Nephron progenitor cell (in vitro differentiated cells): ENCODE measurements around the gene CA7.
"Not testable (repeated sequence)": the region's sequence is repeated elsewhere in the genome, so short reads cannot be mapped to it uniquely, and the experiment has no call there.

ENCODE experiments used
- DNase-seq: peaks from one replicate; pipeline ENCODE4 v3.0.0; 2021
- H3K27ac Mint-ChIP-seq: 2 replicates; pipeline ENCODE4 v1.8.0; 2021; ENCODE audit warnings: mild to moderate bottlenecking, moderate library complexity, mixed read lengths
- H3K27me3 Mint-ChIP-seq: 2 replicates; pipeline ENCODE4 v1.8.0; 2021; ENCODE audit warnings: mild to moderate bottlenecking, low read depth, mixed read lengths; ENCODE audit not compliant: poor library complexity
- H3K36me3 Mint-ChIP-seq: 2 replicates; pipeline ENCODE4 v1.8.0; 2021; ENCODE audit warnings: low read depth, mixed read lengths
- H3K4me1 Mint-ChIP-seq: 2 replicates; pipeline ENCODE4 v1.8.0; 2021; ENCODE audit warnings: mixed read lengths
- H3K4me3 Mint-ChIP-seq: 2 replicates; pipeline ENCODE4 v1.8.0; 2021; ENCODE audit warnings: mild to moderate bottlenecking, moderate library complexity, mixed read lengths
- H3K9me3 Mint-ChIP-seq: 2 replicates; pipeline ENCODE4 v1.8.0; 2021; ENCODE audit warnings: mild to moderate bottlenecking, moderate library complexity, mixed read lengths
- TF ChIP-seq, protein P1 (sequence below): fragments of 200-600 bp; sonication (generic); IDR thresholded peaks from 2 replicates; pipeline ENCODE4 v1.5.0; 2021; ENCODE audit warnings: antibody characterized with exemption

Gene CA7

DNA sequence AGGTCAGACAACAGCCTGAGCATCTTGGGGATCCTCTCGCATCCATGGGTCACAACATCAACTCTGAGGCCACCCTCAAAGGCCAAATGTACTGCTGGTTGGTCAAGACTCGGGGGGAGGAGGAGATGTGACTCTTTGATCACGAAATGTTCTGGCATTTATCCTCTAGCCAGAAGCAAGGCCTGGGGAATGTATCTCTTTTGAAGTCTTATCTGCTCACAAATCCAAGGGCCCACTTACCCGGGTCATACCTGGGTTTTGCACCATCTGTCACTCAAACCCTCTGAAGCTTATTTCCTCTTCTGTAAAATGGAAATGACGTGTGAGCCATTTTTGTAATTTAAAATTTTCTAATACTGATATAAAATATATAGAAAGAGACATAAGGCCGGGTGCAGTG lies 13.2 kb downstream of the CA7 start:
- Mint-ChIP-seq H3K4me1 (no peaks in the 10 kb centered on the region), H3K9me3 (no peaks in the 10 kb centered on the region), H3K27me3 (peaks cover 3% of the 10 kb centered on the region), H3K4me3 (no peak overlapping the region), H3K27ac (no peak overlapping the region), H3K36me3 (no peaks in the 10 kb centered on the region)
- DNase-seq = no peak
- TF ChIP-seq, protein P1, sequence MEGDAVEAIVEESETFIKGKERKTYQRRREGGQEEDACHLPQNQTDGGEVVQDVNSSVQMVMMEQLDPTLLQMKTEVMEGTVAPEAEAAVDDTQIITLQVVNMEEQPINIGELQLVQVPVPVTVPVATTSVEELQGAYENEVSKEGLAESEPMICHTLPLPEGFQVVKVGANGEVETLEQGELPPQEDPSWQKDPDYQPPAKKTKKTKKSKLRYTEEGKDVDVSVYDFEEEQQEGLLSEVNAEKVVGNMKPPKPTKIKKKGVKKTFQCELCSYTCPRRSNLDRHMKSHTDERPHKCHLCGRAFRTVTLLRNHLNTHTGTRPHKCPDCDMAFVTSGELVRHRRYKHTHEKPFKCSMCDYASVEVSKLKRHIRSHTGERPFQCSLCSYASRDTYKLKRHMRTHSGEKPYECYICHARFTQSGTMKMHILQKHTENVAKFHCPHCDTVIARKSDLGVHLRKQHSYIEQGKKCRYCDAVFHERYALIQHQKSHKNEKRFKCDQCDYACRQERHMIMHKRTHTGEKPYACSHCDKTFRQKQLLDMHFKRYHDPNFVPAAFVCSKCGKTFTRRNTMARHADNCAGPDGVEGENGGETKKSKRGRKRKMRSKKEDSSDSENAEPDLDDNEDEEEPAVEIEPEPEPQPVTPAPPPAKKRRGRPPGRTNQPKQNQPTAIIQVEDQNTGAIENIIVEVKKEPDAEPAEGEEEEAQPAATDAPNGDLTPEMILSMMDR = no peak

DNA sequence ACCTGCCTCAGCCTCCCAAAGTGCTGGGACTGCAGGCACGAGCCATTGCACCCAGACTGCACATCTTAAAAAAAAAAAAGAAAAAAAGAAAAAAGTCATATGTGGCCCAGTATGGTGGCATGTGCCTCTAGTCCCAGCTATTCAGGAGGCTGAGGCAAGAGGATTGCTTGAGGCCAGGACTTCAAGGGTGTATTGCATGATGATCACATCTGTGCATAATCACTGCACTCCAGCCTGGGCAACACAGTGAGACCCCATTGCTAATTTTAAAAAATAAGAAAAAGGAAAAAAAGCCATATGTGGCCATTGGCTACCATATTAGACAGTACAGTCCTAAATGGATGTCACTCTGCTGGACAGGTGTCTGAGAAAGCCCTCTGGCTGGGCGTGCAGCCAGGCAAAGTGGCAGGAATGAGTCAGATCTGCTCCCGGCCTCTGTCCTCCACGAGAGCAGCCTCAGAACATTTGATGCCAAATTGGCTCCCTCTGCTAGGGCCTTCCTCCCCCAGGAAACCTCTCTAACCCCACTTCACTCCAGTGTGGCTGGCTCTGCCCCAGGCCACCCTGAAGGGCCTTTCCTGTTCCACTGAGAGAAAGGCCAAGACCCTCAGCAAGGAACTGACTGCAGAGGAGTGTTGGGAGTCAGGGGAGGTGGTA lies 14.7 kb downstream of the CA7 start:
- H3K27me3 Mint-ChIP-seq = peaks cover 3% of the 10 kb centered on the region
- no peak for DNase-seq
- no peaks in the 10 kb centered on the region for H3K36me3 Mint-ChIP-seq
- H3K9me3 Mint-ChIP-seq = no peaks in the 10 kb centered on the region
- H3K4me1 Mint-ChIP-seq = no peaks in the 10 kb centered on the region
- TF ChIP-seq, protein P1 = no peak
- H3K27ac Mint-ChIP-seq = peak overlapping the region; percentile 32
- no peak overlapping the region for H3K4me3 Mint-ChIP-seq

DNA sequence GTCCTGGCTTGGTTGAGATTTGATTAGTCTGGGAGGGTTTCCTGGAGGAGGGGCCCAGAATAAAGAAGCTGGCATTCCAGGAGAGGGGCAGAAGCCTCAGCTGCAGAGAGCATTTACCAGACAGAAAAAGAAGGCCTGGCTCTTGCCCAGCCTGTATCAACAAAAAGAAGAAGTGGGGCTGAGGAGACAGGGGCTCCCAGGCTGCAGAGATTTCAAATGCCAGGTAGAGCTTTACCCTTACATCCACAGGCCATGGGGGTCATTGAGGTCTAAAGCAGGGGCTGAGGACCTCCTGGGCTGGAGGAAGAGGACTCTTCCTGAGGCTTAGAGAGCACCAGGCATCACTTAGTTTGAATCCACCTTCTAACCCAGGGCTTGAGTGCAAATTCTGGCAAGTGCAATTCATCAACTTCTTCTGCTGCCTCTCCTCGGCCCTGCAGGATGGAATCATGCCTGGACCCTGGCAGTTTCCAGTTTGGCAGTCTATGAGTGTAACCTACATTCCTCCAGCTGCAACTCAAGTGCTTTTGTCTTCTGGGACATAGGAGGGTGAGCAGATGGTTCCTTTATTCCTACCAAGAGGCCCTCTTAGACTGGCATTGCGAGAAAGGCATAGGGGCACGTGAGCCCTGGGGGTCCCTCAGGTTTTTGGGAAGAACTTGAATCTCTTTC lies 15.3 kb downstream of the CA7 start:
- no peaks in the 10 kb centered on the region for H3K9me3 Mint-ChIP-seq
- H3K36me3 Mint-ChIP-seq = no peaks in the 10 kb centered on the region
- H3K4me1 Mint-ChIP-seq = no peaks in the 10 kb centered on the region
- TF ChIP-seq, protein P1 = no peak
- peaks cover 2% of the 10 kb centered on the region for H3K27me3 Mint-ChIP-seq
- no peak overlapping the region for H3K4me3 Mint-ChIP-seq
- peak overlapping the region; percentile 32 for H3K27ac Mint-ChIP-seq
- DNase-seq = no peak

DNA sequence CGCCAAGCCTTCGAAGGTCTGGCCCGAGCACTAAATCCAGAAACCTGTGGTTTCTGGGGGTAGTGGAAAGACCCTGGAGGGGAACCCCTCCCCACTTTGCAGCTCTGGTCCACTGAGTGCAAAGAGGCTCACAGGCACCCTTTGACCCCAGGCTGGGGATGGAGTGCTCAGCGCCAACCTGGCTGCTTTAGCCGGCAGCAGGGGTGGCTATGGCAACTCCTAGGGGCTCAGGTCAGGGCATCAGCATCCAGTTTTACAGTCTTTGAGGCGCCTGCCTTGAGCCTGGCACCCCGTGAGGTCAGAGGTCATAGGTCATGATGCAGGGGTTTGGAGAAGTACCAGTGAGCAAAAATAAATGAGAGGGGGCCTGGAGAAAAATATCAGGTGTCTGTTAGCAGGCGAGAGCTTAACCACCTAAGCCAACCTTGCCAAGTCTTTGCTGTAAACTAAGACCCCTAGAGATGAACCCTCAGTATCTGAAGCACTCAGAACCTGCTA lies 17.9 kb downstream of the CA7 start:
- Mint-ChIP-seq H3K36me3 (no peaks in the 10 kb centered on the region), H3K4me3 (no peak overlapping the region), H3K27ac (no peak overlapping the region), H3K27me3 (no peaks in the 10 kb centered on the region), H3K4me1 (no peaks in the 10 kb centered on the region), H3K9me3 (no peaks in the 10 kb centered on the region)
- TF ChIP-seq, protein P1 = no peak
- DNase-seq = no peak

DNA sequence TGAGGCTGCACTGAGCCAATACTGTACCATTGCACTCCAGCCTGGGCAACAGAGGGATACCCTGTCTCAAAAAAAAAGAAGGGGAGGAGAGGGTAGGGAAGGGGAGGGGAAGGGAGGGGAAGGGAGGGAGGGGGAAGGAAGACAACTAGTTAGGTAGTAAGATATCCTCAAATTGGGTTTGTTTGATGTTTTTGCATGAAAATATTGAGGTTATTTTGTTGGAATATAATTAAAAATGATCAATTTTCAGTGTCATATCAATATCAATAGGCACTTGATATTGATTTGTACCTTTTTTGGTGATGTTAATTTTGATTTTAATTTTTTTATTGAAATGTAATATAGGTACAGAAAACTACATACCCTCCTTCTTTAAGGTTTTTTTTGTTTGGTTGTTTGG lies 19.5 kb downstream of the CA7 start:
- Mint-ChIP-seq H3K9me3 (no peaks in the 10 kb centered on the region), H3K36me3 (no peaks in the 10 kb centered on the region), H3K27ac (no peak overlapping the region), H3K4me1 (peaks cover 6% of the 10 kb centered on the region), H3K4me3 (no peak overlapping the region), H3K27me3 (peaks cover 7% of the 10 kb centered on the region)
- no peak for DNase-seq
- TF ChIP-seq, protein P1 = no peak

DNA sequence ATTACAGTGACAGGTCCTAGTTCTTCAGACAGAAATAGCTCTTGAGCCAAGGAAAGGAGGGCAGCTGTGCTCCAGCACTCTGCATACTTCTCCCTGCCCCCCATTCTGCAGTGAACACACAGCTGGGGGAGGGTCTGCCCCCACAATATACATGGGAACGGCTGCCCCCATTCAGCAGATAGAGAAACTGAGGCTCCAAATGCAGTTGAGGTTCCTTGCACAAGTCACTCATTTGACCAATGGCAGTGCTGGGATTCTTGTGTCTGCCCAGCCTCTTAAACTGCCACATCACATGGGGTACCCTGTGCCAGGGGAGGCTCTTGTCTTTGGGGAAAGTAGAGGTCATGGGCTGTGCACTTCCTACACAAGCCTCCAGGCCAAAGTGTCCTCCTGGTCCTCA lies 25.2 kb downstream of the CA7 start:
- no peak overlapping the region for H3K27ac Mint-ChIP-seq
- H3K36me3 Mint-ChIP-seq = no peaks in the 10 kb centered on the region
- H3K4me1 Mint-ChIP-seq = peaks cover 30% of the 10 kb centered on the region
- no peak overlapping the region for H3K4me3 Mint-ChIP-seq
- peaks cover 22% of the 10 kb centered on the region for H3K27me3 Mint-ChIP-seq
- H3K9me3 Mint-ChIP-seq = no peaks in the 10 kb centered on the region
- no peak for DNase-seq
- TF ChIP-seq, protein P1 = no peak

DNA sequence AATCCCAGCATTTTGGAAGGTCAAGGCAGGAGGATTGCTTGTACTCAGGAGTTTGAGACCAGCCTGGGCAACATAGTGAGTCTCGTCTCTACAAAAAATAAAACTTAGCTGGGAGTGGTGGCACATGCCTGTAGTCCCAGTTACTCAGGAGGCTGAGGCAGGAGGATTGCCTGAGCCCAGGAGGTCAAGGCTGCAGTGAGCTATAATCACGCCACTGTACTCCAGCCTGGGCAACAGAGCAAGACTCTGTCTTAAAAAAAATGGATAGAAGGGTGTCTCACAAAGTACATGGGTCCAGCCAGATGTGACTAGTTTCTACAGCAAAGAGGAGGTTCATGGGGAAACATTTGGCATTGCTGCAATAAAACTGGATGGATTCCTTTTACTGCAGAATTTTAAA lies 27.1 kb downstream of the CA7 start:
- not testable (repeated sequence) for H3K4me3 Mint-ChIP-seq, H3K36me3 Mint-ChIP-seq, H3K27ac Mint-ChIP-seq

More for the DNA sequence above, 27.1 kb downstream of the CA7 start:
- peaks cover 27% of the 10 kb centered on the region for H3K27me3 Mint-ChIP-seq
- H3K4me1 Mint-ChIP-seq = peaks cover 40% of the 10 kb centered on the region
- not testable (repeated sequence) for H3K9me3 Mint-ChIP-seq, DNase-seq
